Stimulated activated CD4-positive, alpha-beta T cell treated with anti-CD3 and anti-CD28 coated beads, TNF-alpha, amount 100 ng/mL, for 48 hours (primary cell): ENCODE measurements around the gene PPP1R16B.

Experiments used
- DNase-seq, 3 donors: peaks; one replicate each; pipeline ENCODE4 v3.0.0-alpha.2; 2020; ENCODE audit warnings: low read depth in 3 of 3

The PPP1R16B gene

DNA sequence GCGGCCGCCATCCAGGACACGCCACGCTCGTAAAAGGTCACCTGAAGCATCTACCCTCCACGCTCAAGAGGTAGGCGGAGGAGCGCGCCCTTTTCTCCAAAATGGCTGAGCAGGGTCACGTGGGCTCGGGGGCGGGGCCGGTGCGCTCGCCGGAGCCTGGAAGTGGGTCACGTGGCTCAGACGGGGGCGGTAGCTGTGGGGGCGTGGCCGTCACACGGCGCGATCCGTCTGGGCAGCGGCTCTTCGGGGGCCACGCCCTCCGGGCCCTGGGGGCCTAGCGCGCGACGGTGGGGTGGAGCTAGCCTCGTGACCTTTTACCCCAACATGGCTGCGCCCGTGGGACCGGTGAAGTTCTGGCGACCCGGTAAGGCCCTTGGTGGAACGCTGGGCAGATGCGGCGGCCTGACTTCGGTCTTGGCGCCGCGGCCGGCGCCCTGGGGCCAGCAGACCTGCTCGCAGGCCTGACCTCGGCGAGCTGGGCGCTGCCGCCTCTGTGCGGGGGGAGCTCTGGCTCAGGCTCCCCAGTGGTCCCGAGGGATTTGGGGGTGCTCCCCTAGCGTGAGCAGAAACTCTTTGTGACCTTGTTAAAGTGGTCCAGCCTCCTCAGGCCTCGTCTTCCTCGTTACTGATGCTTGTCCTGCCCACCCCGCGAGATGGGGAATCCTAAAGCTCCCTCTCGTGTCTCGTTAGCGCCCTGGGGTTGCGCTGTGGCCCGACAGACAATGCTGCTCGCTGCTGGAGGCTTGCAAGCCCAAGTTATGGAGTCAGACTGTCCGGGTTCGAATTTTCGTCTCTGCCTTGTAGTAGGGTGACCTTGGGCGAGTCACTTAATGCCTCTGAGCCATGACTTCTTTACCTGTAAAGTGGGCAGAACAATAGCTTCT, 156.8 kb downstream of the PPP1R16B start, which contains the start of gene DHX35:
DHX35 (plus strand) TSS at position 301 of the 884 bp plus-strand sequence; CDS start at position 325, 24 bp downstream.
- DNase-seq = peak; percentile 97 to 99 (median 97)

DNA sequence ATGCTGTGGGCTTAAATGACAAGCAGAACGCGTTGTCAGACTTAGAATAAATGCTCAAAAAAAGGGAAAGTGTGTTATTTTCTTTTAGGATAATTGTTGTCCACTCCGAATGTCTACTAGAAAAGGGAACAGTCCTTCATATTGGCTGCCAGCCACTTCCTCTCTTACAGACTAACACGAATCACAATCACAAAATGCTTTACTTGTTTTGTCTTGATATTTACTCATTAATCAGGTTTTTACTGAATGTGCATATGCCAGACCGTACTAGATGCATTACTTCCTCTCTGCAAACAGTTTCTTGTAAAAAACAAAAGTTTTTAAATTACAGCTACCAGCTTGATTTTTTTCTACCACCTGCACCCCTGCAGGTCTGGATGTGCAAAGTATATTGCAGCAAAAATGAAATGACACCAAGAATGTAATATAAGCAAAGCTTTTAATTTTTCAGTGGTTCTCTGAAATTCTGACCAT, 157.5 kb downstream of the PPP1R16B start:
- no peak for DNase-seq

DNA sequence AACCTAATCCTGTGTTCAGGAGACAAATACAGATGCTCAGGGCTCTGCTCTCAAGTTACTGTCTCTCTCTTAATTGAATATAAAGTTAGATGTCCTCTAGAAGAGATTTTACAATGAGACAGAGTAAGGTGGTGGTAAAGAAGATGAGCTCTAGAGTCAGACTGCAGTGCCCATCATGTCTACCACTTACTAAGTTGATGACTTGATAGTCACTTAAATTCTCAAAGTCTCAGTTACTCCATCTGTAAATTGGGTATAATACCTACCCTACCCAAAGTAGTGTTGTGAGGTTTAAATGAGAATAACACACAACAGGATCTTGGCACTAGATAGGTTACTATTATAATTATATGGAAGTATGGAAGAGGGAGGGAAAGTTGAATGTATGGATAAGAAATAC, 158.2 kb downstream of the PPP1R16B start:
- no peak for DNase-seq

DNA sequence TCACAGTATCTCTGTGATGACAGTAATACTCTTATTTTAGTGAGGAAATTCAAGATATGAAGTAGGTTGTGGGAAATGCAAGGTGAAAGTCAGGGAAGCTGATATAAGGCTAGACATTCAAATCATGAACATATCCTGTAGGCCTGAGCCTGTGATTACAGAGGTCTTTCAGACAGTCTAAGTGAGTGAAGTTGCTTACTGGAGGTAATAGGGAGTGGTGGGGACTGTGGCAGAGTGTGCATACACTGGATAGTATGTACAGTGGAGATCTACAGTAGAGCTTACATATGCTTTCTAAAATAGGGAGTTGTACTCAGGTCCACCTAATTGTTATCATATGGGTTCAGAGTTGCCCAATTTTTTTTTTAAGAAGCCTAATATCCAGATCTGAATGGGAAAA, 159.8 kb downstream of the PPP1R16B start:
- no peak for DNase-seq

DNA sequence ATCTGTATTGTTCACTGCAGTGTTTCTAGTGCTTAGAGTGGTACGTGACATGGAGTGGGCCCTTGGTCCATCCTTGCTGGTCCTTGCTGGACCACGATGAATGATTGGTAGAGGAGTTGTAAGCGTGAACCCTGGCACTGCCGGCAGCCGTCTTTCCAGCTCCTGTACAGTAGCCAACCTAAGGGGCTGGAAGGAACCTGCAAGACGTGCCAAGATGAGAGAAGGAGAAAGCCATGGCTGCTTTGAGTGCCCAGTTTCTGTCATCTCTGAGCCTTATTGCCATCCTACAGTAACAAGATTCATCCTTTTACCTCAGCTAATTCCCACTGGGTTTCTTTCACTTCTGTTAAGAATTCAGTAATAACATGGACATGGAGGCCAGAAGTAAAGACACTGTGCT, 162.6 kb downstream of the PPP1R16B start:
- DNase-seq = no peak

DNA sequence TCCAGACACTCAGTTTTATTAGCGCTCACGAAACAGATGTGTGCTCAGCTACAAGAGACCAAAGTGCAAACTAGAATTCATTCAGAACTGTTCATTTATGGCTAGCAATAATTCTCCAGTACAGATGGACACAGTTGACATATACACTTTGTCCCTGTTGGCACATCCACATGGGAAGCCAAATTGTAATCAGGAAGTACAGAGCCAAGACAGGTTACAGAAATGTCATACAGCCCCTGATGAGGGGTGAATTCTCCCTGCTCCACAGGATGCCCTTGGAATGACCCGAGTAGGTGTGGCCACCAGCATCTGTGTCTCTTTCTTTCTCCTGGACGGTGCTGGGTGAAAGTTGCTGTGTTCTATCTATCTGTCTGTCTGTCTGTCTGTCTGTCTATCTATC, 164.2 kb downstream of the PPP1R16B start:
- no peak for DNase-seq

DNA sequence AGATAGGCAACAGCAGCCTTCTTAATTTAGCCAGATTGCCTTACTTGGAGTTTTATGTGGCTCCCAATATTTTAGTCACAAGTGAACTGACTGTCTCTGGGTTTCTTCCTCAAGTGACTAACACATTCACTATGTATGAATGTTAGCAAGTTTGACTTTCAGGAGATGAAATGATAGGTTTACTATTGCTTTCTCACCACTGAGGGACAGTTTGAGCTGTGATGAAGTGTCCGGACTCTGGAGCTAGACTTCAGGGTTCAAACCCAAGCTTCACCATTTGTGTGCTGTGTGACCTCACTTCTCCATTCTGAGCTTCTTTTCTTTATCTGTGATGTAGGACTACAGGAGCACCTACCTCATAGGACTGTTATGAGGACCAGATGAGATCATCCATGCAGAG, 164.8 kb downstream of the PPP1R16B start:
- no peak for DNase-seq
